HG02763 (cell line): ENCODE measurements around the gene TNFAIP8L3.
"Not testable (repeated sequence)": the region's sequence is repeated elsewhere in the genome, so short reads cannot be mapped to it uniquely, and the experiment has no call there.

Experiments
- ATAC-seq: cut with Tn5 transposase; IDR thresholded peaks from one replicate; pipeline ENCODE4 v1.9.1; 2021; ENCODE audit warnings: mild to moderate bottlenecking, moderate library complexity; ENCODE audit not compliant: unreplicated experiment

TNFAIP8L3 gene

GRCh38 chr15:51065781-51066180, 28.9 kb downstream of the TNFAIP8L3 start:
- no peak for ATAC-seq

GRCh38 chr15:51065261-51065660, 29.4 kb downstream of the TNFAIP8L3 start:
- ATAC-seq = no peak

GRCh38 chr15:51062736-51063135, 32.0 kb downstream of the TNFAIP8L3 start:
- no peak for ATAC-seq

GRCh38 chr15:51060030-51060673, 34.6 kb downstream of the TNFAIP8L3 start:
- no peak for ATAC-seq

GRCh38 chr15:51054535-51054934, 40.2 kb downstream of the TNFAIP8L3 start:
- ATAC-seq = no peak

GRCh38 chr15:51053571-51053970, 41.1 kb downstream of the TNFAIP8L3 start:
- no peak for ATAC-seq

GRCh38 chr15:51051776-51052175, 42.9 kb downstream of the TNFAIP8L3 start:
- ATAC-seq = no peak

GRCh38 chr15:51049081-51049480, 45.6 kb downstream of the TNFAIP8L3 start:
- no peak for ATAC-seq

GRCh38 chr15:51048308-51048707, 46.4 kb downstream of the TNFAIP8L3 start:
- ATAC-seq = no peak

GRCh38 chr15:51046799-51047449, 47.8 kb downstream of the TNFAIP8L3 start:
- no peak for ATAC-seq

GRCh38 chr15:51046016-51046415, 48.7 kb downstream of the TNFAIP8L3 start:
- ATAC-seq = no peak

GRCh38 chr15:51044037-51044727, 50.5 kb downstream of the TNFAIP8L3 start:
- ATAC-seq = no peak

GRCh38 chr15:51038974-51039319, 55.8 kb downstream of the TNFAIP8L3 start:
- ATAC-seq = no peak

- no peak for ATAC-seq
Observed at GRCh38 chr15:51038162-51038973, 56.3 kb downstream of the TNFAIP8L3 start.

- ATAC-seq = not testable (repeated sequence)
Observed at GRCh38 chr15:51037474-51037873, 57.2 kb downstream of the TNFAIP8L3 start.

GRCh38 chr15:51030649-51031316, 63.9 kb downstream of the TNFAIP8L3 start:
- no peak for ATAC-seq

GRCh38 chr15:51025454-51025846, 69.3 kb downstream of the TNFAIP8L3 start:
- ATAC-seq = no peak

- ATAC-seq = no peak
Observed at GRCh38 chr15:51024735-51025453, 69.8 kb downstream of the TNFAIP8L3 start.

- ATAC-seq = no peak
Observed at GRCh38 chr15:51023499-51023898, 71.2 kb downstream of the TNFAIP8L3 start.

GRCh38 chr15:51022206-51022605, 72.5 kb downstream of the TNFAIP8L3 start:
- no peak for ATAC-seq
